Left kidney (tissue), 1 donor: ENCODE results near the gene HTATIP2. TPM values are rescaled to one million over a fixed set of nuclear protein-coding genes. Genes with fewer than 3 reads are reported as not detected.

Experiments used
- polyA plus RNA-seq: library from polyadenylated mRNA; unstranded; fragments of 120-200 nt; gene quantifications from one replicate; pipeline ENCODE4 v1.2.1, GENCODE V29; 2013; ENCODE audit not compliant: insufficient read length

The HTATIP2 gene
- polyA plus RNA-seq, 1 donor: 3.5 TPM

Other genes with a start within 250 kb of the HTATIP2 start
- gene DBX1, start 203.2 kb upstream of the HTATIP2 start, polyA plus RNA-seq: not detected
- gene PRMT3, start 24.0 kb downstream of the HTATIP2 start, polyA plus RNA-seq: 18.6 TPM
- gene SLC6A5, start 235.9 kb downstream of the HTATIP2 start, polyA plus RNA-seq: 0.47 TPM